Skeletal muscle satellite cell (primary cell): Measurements from ENCODE around the gene KLK10.

Experiments used
- H3K27me3 ChIP-seq: 2 replicates; pipeline ENCODE4 v1.7.0; 2013; ENCODE audit warnings: low read length; ENCODE audit not compliant: control insufficient read depth, insufficient read depth
- H3K36me3 ChIP-seq: 2 replicates; pipeline ENCODE4 v1.7.0; 2013; ENCODE audit warnings: mild to moderate bottlenecking, control low read depth, low read length; ENCODE audit not compliant: insufficient read depth
- H3K4me1 ChIP-seq: 2 replicates; pipeline ENCODE4 v1.7.0; 2013; ENCODE audit warnings: low read length; ENCODE audit not compliant: control insufficient read depth, insufficient read depth
- H3K4me2 ChIP-seq: 2 replicates; pipeline ENCODE4 v1.7.0; 2013; ENCODE audit warnings: mild to moderate bottlenecking, low read length
- H3K4me3 ChIP-seq: 2 replicates; pipeline ENCODE4 v1.7.0; 2013; ENCODE audit warnings: low read length
- H3K9ac ChIP-seq: 2 replicates; pipeline ENCODE4 v1.7.0; 2013; ENCODE audit warnings: mild to moderate bottlenecking, low read depth, low read length, moderate library complexity
- H3K9me3 ChIP-seq: replicated peaks from 2 replicates; pipeline ENCODE4 v1.7.0; 2013; ENCODE audit warnings: mild to moderate bottlenecking, control low read depth, low read length

The KLK10 gene

DNA sequence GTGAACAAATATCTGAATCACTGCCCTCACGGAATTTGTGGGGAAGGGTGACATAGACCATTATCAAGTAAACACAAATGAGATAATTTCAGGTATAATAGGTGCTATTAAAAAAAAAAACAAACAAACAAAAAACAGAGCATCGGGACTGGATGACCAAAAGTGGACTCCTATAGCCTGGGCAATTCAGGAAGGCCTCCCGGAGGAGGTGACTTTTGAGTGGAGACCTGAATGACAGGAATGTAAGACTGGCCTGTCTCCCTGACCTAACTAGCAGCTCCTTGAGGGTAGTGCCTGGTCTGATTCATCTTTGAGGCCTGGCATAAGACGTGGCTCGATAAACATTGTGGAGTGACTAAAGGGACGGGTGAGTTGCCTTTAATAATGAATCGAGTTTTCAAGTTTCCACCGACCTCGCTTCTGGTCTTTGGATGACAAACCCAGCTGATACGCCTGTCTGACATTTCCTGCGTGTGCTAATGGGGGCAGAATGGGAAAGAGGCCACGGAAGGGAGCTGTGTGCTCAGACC is 6.8 kb downstream of the KLK10 start:
- Histone ChIP-seq H3K9ac (no peak overlapping the region), H3K4me3 (no peak overlapping the region), H3K27me3 (no peaks in the 10 kb centered on the region), H3K36me3 (no peaks in the 10 kb centered on the region), H3K9me3 (peaks cover 8% of the 10 kb centered on the region), H3K4me1 (peaks cover 3% of the 10 kb centered on the region), H3K4me2 (no peak overlapping the region)

DNA sequence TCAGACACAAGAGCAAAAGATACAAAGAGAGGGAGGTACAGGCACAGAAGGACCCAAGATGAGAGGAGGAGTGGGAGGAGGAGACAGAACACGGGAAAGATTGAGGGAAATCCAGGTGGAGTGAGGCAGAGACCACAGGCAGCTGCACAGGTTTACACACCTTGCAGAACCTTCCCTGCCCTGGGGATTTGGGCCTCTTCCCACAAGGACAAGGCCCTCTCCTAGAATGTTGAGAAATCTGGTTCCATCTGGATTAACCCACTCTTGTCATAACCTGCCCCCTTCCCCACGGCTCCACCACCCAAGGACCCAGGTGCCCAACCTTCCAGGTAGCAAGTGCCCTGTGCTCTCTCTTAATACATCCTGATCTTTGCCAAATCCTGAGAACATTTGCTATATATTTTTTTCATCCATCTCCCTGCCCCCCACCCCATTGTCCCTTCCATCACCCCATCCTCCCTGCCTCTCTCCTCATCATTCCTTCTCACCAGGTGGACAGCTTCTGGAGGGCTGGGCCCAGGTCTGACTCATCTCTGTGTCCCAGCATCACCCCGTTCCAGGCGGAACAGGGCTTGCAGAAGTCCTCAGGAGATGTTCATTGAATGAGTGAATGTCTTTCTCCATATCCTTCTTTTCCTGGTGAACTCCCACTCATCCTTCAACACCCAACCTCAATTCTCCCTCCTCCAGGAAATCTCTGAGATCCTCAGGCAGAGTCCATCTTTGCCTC is 9.3 kb downstream of the KLK10 start:
- Histone ChIP-seq H3K36me3 (no peaks in the 10 kb centered on the region), H3K4me3 (no peak overlapping the region), H3K9me3 (peaks cover 11% of the 10 kb centered on the region), H3K27me3 (no peaks in the 10 kb centered on the region), H3K4me1 (no peaks in the 10 kb centered on the region), H3K9ac (no peak overlapping the region), H3K4me2 (no peak overlapping the region)

DNA sequence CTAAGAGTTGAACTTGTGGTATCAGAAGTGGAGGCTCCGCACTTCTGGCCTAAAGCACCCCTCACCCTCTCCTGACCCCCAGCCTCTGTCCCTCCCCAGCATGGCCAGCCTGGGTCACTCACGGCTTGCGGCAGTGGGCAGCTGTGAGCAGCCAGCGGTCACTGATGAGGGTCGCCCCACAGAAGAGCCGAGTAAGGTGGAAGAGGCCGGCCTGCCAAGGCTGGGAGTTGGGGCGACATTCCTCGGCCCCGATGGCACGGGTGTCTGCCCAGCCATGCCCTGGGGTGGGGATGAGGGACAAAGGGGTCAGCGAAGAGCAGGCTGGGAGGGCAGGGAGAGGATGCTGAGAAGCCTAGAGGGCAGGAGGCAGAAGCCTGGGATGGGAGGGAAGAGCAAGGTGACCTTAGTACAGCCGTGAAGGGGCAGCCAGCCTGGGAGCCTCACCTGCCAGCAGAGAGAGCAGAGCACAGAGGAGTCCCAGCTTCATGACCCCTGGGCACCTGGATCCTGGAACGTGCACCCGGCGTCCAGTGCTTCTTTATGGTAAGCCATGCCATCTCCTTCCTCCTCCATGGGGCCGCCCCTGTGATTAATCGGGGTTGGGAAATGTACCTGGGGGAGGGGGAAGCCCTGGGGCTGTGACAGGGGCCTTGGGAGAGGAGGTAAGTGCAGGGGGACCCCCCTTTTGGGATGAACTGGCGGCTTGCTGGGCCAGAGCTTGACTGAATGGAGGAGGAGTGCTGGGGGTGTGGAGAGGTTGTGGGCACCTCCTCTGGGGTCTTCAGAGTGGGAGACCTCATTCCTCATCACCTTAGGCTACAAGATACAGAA is 10.2 kb downstream of the KLK10 start:
- H3K4me2 ChIP-seq, result no peak overlapping the region
- no peaks in the 10 kb centered on the region for H3K27me3 ChIP-seq
- no peak overlapping the region for H3K4me3 ChIP-seq
- H3K36me3 ChIP-seq, result no peaks in the 10 kb centered on the region
- H3K9me3 ChIP-seq, result peaks cover 7% of the 10 kb centered on the region
- H3K4me1 ChIP-seq, result no peaks in the 10 kb centered on the region
- no peak overlapping the region for H3K9ac ChIP-seq

DNA sequence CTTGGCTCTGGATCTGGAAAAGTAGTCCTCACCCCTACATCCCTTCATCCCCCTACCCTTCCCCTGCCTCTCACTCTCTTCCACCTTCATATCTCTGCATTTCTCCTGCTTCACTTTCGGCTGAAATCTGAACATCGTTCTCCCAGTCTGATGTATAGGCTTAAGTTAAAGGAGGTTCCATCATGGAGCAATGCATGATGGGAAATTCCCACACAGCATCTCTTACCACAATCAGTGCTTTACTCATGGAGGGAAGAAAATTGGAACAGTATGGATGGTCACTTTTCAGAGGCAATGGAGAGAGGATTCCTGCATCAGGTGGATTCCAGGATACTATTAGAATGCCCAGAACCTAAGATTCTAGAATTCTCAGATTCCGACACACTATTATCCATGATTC is 12.0 kb downstream of the KLK10 start:
- H3K4me2 ChIP-seq, result no peak overlapping the region
- no peaks in the 10 kb centered on the region for H3K4me1 ChIP-seq
- H3K9me3 ChIP-seq, result peaks cover 3% of the 10 kb centered on the region
- no peaks in the 10 kb centered on the region for H3K36me3 ChIP-seq
- no peak overlapping the region for H3K9ac ChIP-seq
- no peak overlapping the region for H3K4me3 ChIP-seq
- no peaks in the 10 kb centered on the region for H3K27me3 ChIP-seq

DNA sequence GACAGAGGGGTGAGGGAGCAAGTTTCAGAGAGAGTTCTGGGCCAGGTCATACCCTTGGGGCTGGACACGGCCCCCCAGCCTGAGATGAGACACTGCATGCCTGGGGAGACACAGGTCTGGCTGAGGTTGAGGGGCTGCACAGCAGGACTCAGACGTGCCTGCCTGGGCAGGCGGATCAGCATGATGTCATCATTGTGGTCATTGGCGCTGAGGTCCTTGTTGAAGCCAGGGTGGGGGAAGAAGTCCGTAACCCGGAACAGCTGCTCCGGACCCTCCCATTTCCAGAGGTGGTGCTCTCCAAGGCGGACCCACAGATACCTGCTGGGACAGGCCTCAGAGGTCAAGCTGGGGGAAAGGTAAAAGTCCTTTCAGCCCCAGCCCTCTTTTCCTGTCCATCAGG is 13.1 kb downstream of the KLK10 start:
- H3K27me3 ChIP-seq, result no peaks in the 10 kb centered on the region
- no peaks in the 10 kb centered on the region for H3K4me1 ChIP-seq
- no peaks in the 10 kb centered on the region for H3K36me3 ChIP-seq
- H3K9ac ChIP-seq, result no peak overlapping the region
- H3K9me3 ChIP-seq, result peaks cover 3% of the 10 kb centered on the region
- H3K4me3 ChIP-seq, result no peak overlapping the region
- no peak overlapping the region for H3K4me2 ChIP-seq

DNA sequence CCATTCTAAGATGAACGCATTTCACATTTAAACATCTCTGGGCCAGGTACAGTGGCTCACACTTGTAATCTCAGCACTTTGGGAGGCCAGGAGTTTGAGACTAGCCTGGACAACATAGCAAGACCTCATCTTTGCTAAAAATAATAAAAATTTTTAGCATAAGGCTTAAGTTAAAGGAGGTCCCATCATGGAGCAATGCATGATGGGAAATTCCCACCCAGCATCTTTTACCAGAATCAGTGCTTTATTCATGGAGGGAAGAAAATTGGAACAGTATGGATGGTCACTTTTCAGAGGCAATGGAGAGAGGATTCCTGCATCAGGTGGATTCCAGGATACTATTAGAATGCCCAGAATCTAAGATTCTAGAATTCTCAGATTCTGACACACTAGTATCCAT is 14.3 kb downstream of the KLK10 start:
- Histone ChIP-seq H3K4me3 (no peak overlapping the region), H3K27me3 (no peaks in the 10 kb centered on the region), H3K9ac (no peak overlapping the region), H3K9me3 (peaks cover 3% of the 10 kb centered on the region), H3K36me3 (no peaks in the 10 kb centered on the region), H3K4me1 (no peaks in the 10 kb centered on the region), H3K4me2 (no peak overlapping the region)

DNA sequence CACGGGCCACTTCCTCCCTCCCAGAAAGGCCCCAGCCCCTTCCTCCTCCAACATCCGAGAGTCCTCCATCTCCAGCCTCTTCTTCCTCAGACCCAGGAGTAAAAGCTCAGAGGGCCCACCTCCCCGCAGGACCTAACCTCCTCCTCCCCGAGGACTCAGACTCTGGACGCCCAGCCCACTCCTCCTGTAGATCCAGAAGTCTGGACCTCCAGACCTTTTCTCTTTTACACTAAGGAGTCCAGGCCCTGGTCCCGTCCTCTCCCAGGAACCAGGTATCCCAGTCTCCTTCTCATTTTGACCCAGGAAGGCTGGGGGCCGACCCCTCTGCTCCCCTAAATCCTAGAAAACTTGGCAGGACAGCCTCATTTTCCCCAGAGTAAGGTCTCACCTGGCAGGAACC is 16.2 kb downstream of the KLK10 start:
- Histone ChIP-seq H3K9me3 (peaks cover 3% of the 10 kb centered on the region), H3K4me3 (no peak overlapping the region), H3K36me3 (no peaks in the 10 kb centered on the region), H3K4me2 (no peak overlapping the region), H3K4me1 (no peaks in the 10 kb centered on the region), H3K27me3 (no peaks in the 10 kb centered on the region), H3K9ac (no peak overlapping the region)

DNA sequence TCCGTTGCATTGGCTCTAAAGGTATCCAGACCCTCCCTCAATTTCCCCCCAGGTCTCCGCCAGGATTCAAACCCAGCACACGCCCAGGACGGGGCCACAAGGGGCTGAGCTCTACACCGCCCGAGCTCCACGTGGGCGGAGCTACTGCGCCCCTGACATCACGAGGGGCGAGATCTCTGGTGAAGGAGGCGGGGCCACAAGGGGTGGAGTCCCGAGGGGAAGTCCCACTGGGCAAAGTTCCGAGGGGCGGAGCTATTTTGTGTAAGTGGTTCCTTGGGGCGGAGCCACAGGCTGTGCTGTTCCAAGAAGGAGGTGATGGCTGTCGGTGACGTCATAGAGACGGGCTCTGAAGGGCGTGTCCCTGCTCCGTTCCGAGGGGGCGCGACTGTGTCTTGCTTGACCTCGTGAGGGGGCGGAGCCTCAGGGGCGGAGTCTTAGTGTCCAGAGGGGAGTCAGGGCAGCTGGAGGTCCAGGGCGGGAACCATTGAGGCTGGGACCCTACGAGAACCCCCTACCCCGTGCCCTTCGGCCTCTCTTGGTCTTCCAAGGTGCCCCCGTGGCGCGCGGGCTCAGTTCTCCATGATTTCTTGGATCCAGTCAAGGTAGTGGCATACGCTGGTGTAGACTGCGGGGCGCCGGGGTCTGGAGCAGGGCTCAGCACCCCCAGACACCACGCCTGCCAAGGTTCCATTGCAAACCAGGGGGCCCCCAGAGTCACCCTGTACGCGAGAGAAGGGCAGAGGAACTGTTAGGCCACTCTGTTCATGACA is 16.8 kb downstream of the KLK10 start:
- H3K9ac ChIP-seq, result no peak overlapping the region
- no peak overlapping the region for H3K4me2 ChIP-seq
- no peaks in the 10 kb centered on the region for H3K4me1 ChIP-seq
- no peaks in the 10 kb centered on the region for H3K27me3 ChIP-seq
- H3K4me3 ChIP-seq, result no peak overlapping the region
- no peaks in the 10 kb centered on the region for H3K36me3 ChIP-seq
- peaks cover 3% of the 10 kb centered on the region for H3K9me3 ChIP-seq

DNA sequence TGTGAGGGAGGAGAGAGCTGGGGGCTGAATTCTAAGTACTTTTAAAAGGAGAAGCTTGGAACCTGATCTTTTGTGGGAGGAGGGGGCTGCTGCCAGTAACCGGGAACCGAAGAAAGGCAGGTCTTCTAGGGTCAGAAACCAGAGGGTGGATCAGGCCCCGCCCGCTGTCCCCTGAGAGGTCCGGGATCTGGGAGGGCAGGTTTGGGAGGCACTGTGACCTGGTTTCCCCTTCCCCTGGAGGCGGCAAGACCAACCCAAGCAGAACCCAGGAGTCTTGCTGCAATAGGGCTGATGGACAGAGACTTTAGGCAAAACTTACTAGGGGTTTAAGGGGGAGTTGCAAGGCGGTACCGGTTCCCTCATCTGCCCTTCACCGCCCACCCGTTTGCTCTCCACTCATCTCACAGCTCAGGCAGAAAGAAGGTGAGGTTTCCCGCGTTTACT is 17.4 kb downstream of the KLK10 start:
- no peaks in the 10 kb centered on the region for H3K36me3 ChIP-seq
- no peaks in the 10 kb centered on the region for H3K27me3 ChIP-seq
- no peaks in the 10 kb centered on the region for H3K9me3 ChIP-seq
- no peak overlapping the region for H3K9ac ChIP-seq
- no peaks in the 10 kb centered on the region for H3K4me1 ChIP-seq
- no peak overlapping the region for H3K4me2 ChIP-seq
- H3K4me3 ChIP-seq, result no peak overlapping the region

DNA sequence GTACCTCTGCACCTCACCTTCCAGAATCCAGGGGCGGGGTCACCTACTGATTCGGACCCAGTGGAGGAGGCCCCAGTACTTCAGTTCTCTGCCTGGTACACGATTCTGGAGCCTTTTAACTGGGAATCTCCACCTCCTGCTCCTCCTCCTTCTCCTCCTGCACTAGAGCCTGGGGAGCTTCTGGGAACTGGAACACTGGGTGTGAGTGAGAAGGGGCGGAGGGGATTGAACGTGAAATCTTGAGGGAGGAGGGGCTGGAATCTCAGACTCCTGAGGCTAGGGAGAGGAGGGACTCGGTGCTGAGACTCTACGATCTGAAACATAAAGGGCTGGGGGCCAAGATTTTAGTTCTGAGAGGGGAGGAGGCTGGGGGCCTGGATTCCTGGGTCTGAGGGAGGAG is 18.0 kb downstream of the KLK10 start, which contains the start of gene KLK8:
TSS of gene KLK8 (minus strand) at position 90 of the 400 bp plus-strand sequence. CDS start 437 bp downstream, outside the sequence.
- H3K27me3 ChIP-seq, result no peaks in the 10 kb centered on the region
- H3K4me1 ChIP-seq, result no peaks in the 10 kb centered on the region
- no peak within 1 kb of the TSS for H3K4me3 ChIP-seq
- no peak within 1 kb of the TSS for H3K9ac ChIP-seq
- no peak within 1 kb of the TSS for H3K4me2 ChIP-seq
- H3K9me3 ChIP-seq, result no peaks in the 10 kb centered on the region
- H3K36me3 ChIP-seq, result no peaks in the 10 kb centered on the region

DNA sequence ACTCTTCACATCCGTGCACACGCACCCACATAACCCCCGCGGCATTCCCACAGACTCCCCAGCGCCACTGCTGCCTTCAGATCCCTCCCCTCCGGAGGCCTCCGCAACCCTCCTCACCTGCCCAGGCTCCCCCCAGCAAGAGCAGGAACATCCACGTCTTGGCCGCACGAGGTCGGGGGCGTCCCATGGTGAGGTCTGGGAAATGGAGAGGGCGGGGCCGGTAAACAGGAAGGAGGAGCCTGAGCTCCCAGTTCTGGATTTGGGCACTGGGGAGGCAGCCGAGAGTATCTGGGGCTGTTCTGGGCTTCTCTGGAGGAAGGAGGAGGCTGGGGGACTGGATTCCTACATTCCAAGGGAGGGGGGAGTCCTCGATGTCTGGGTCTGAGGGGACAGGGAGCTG is 18.5 kb downstream of the KLK10 start:
- Histone ChIP-seq H3K4me2 (no peak overlapping the region), H3K36me3 (no peaks in the 10 kb centered on the region), H3K9me3 (no peaks in the 10 kb centered on the region), H3K4me3 (no peak overlapping the region), H3K9ac (no peak overlapping the region), H3K27me3 (no peaks in the 10 kb centered on the region), H3K4me1 (no peaks in the 10 kb centered on the region)
